Breast epithelium (tissue), 4 donors: Measurements from ENCODE around the gene SGSM2. TPM values are rescaled to one million over a fixed set of nuclear protein-coding genes. Genes with fewer than 3 reads are reported as not detected.
A peak's percentile ranks its signal among the peaks of the same experiment; 100 is the strongest.

ENCODE experiments used
- DNase-seq, 2 donors: peaks; one replicate each; pipeline ENCODE4 v3.0.0-alpha.2; 2019; ENCODE audit warnings: low spot score in 2 of 2
- H3K27ac ChIP-seq, 2 donors: fragments of 200-600 bp; sonication (generic) in 1 of 2; one replicate each; pipeline ENCODE4 v1.5.1; 2016 to 2019; ENCODE audit warnings: mild to moderate bottlenecking in 1 of 2
- H3K27me3 ChIP-seq, 2 donors: fragments of 200-600 bp; sonication (generic) in 1 of 2; one replicate each; pipeline versions ENCODE4 v1.5.1 to v1.6.0; 2017 to 2019; ENCODE audit warnings: control low read depth in 1 of 2, mild to moderate bottlenecking in 1 of 2
- H3K36me3 ChIP-seq: fragments of 200-600 bp; one replicate; pipeline ENCODE4 v1.5.1; 2019
- H3K4me1 ChIP-seq, 2 donors: fragments of 200-600 bp; sonication (generic); one replicate each; pipeline ENCODE4 v1.5.1; 2016 to 2019; ENCODE audit warnings: control low read depth in 1 of 2
- H3K4me3 ChIP-seq, 3 donors: fragments of 200-600 bp; sonication (generic); 1 replicate in 2 of 3; 2 replicates in 1 of 3; pipeline ENCODE4 v1.5.1; 2016 to 2019; ENCODE audit warnings: mild to moderate bottlenecking in 3 of 3, moderate library complexity in 2 of 3
- H3K9me3 ChIP-seq, 2 donors: fragments of 200-600 bp; sonication (generic) in 1 of 2; one replicate each; pipeline ENCODE4 v1.5.1; 2016 to 2019; ENCODE audit warnings: control low read depth in 1 of 2
- CTCF ChIP-seq, 3 donors: fragments of 450-650 bp; IDR thresholded peaks; one replicate each; pipeline ENCODE4 v1.5.1; 2016 to 2017; ENCODE audit warnings: antibody characterized with exemption in 3 of 3, mild to moderate bottlenecking in 3 of 3, moderate library complexity in 3 of 3
- POLR2A ChIP-seq: fragments of 450-650 bp; IDR thresholded peaks from one replicate; pipeline ENCODE4 v1.6.1; 2016; ENCODE audit warnings: antibody characterized with exemption, mild to moderate bottlenecking, moderate library complexity
- POLR2AphosphoS5 ChIP-seq, 3 donors: sonication (generic); formaldehyde crosslinking; IDR thresholded peaks; one replicate each; pipeline ENCODE4 v1.6.1; 2017; ENCODE audit warnings: antibody characterized with exemption in 3 of 3
- intact Hi-C: fragments of 100-400 bp; cut with DNase I; formaldehyde crosslinking; loops from one replicate; pipeline ENCODE4 v1.15.1; 2023; ENCODE audit warnings: low total_unique reads
- total RNA-seq, 3 donors: library from RNA; depleted of rRNA; stranded (reverse); fragments of >200 nt; gene quantifications; one replicate each; pipeline ENCODE4 v1.1.0, GENCODE V29; 2016

The SGSM2 gene
- total RNA-seq, 3 donors from 2014 or later, result 27.8 to 125 (median 85.5) TPM

DNA sequence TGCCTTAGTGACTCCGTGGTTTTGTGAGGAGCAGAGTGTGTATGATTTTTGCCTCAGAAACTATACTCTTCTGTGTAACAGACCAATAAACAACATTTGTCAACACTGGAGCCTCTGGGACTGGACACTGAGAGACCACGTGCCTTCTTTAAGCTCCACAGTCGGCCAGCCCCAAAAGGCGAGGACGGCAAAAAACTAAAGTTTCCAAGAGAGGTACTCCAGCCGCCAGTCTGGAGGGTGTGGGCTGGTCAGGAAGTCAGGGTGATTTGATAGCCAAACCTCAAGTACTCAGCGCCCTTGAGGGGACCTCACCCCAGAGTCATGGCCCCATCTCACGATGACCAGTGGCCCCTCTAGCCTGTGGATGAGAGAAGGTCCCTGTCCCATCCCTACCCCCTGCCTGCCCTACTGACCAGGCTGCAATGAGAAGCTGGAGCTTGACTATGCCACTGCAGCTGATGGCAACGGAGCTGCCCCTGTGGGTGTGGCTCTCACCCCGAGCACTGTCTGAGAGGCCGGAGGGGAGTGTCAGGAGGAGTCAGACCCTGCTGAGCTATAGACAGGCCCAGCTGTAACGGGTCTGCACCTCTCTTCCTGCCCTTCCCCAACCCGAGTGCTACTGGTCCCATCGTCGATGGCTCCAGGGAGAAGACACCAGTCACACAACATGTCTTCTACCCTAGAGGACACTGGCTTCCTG lies 43.8 kb downstream of the SGSM2 start:
- TF ChIP-seq POLR2A, result no peak
- H3K27me3 ChIP-seq, result no peaks in the 10 kb centered on the region
- no peak for DNase-seq
- H3K36me3 ChIP-seq, result no peaks in the 10 kb centered on the region
- H3K4me3 ChIP-seq, result no peak overlapping the region
- H3K27ac ChIP-seq, result peak overlapping the region; percentile 15 to 61
- H3K4me1 ChIP-seq, result peaks cover 0 to 4% of the 10 kb centered on the region in 2 donors
- intact Hi-C loops, result loop anchor here (5.0 kb wide), 1 partner anchor 36 kb away; no protein-coding TSS in a partner anchor
- H3K9me3 ChIP-seq, result no peaks in the 10 kb centered on the region

GRCh38 chr17:2383628-2384167 lies 46.4 kb downstream of the SGSM2 start:
- Histone ChIP-seq H3K4me3 (no peak overlapping the region), H3K4me1 (peaks cover 0 to 4% of the 10 kb centered on the region in 2 donors), H3K36me3 (peaks cover 7% of the 10 kb centered on the region), H3K9me3 (no peaks in the 10 kb centered on the region), H3K27ac (peak overlapping the region; percentile 33 to 62), H3K27me3 (no peaks in the 10 kb centered on the region)
- intact Hi-C loops, result loop anchor here (5.0 kb wide), 1 partner anchor 34 kb away; no protein-coding TSS in a partner anchor
- DNase-seq, result no peak
- TF ChIP-seq CTCF (IDR thresholded peaks at IDR 0.05), result no peak
- no peak for TF ChIP-seq POLR2AphosphoS5 (IDR thresholded peaks at IDR 0.05)
- no peak for TF ChIP-seq POLR2A

GRCh38 chr17:2384439-2385127 lies 47.3 kb downstream of the SGSM2 start:
- intact Hi-C loops, result loop anchor here (5.0 kb wide), 1 partner anchor 33 kb away; no protein-coding TSS in a partner anchor
- Histone ChIP-seq H3K36me3 (peaks cover 7% of the 10 kb centered on the region), H3K9me3 (no peaks in the 10 kb centered on the region), H3K27ac (peak overlapping the region in 1 of 2 donors; percentile 15), H3K27me3 (no peaks in the 10 kb centered on the region), H3K4me1 (peaks cover 0 to 4% of the 10 kb centered on the region in 2 donors), H3K4me3 (no peak overlapping the region)
- TF ChIP-seq CTCF (IDR thresholded peaks at IDR 0.05) (no peak), POLR2AphosphoS5 (IDR thresholded peaks at IDR 0.05) (no peak)
- DNase-seq, result no peak

- Histone ChIP-seq H3K4me3 (no peak overlapping the region), H3K36me3 (peaks cover 7% of the 10 kb centered on the region), H3K27me3 (no peaks in the 10 kb centered on the region), H3K27ac (peak overlapping the region in 1 of 2 donors; percentile 17), H3K9me3 (no peaks in the 10 kb centered on the region), H3K4me1 (peaks cover 0 to 9% of the 10 kb centered on the region in 2 donors)
- DNase-seq, result no peak
- intact Hi-C loops, result no loop called here
- TF ChIP-seq POLR2AphosphoS5 (IDR thresholded peaks at IDR 0.05) (no peak), CTCF (IDR thresholded peaks at IDR 0.05) (no peak), POLR2A (no peak)
Measured at GRCh38 chr17:2385240-2386210, 48.2 kb downstream of the SGSM2 start.
